Forelimb muscle (tissue), 1 donor: ENCODE results near the gene ABTB1. TPM values are rescaled to one million over a fixed set of nuclear protein-coding genes. Genes with fewer than 3 reads are reported as not detected.
"Not testable (repeated sequence)": the region's sequence is repeated elsewhere in the genome, so short reads cannot be mapped to it uniquely, and the experiment has no call there.

ENCODE experiments used
- DNase-seq: peaks from one replicate; pipeline ENCODE4 v3.0.0-alpha.2; 2013; ENCODE audit warnings: low read depth
- polyA plus RNA-seq: library from polyadenylated mRNA; unstranded; fragments of 120-200 nt; gene quantifications from one replicate; pipeline ENCODE4 v1.2.1, GENCODE V29; 2013; ENCODE audit not compliant: insufficient read length

Gene ABTB1
- polyA plus RNA-seq, 1 donor = 16.5 TPM

- DNase-seq = no peak
These were observed 29.4 kb downstream of the ABTB1 start for GRCh38 chr3:127702151-127702578.

GRCh38 chr3:127704840-127705239 is 32.1 kb downstream of the ABTB1 start:
- DNase-seq = not testable (repeated sequence)

GRCh38 chr3:127706312-127706711 is 33.6 kb downstream of the ABTB1 start:
- no peak for DNase-seq

- no peak for DNase-seq
These were observed 34.1 kb downstream of the ABTB1 start for GRCh38 chr3:127706785-127707351.

- DNase-seq = no peak
These were observed 35.2 kb downstream of the ABTB1 start for GRCh38 chr3:127707851-127708411.

GRCh38 chr3:127708837-127709236 is 36.1 kb downstream of the ABTB1 start:
- no peak for DNase-seq

- DNase-seq = no peak
These were observed 36.7 kb downstream of the ABTB1 start for GRCh38 chr3:127709320-127710060.

- DNase-seq = no peak
These were observed 37.6 kb downstream of the ABTB1 start for GRCh38 chr3:127710155-127710941.

GRCh38 chr3:127711021-127711695 is 38.4 kb downstream of the ABTB1 start:
- DNase-seq = no peak

DNA sequence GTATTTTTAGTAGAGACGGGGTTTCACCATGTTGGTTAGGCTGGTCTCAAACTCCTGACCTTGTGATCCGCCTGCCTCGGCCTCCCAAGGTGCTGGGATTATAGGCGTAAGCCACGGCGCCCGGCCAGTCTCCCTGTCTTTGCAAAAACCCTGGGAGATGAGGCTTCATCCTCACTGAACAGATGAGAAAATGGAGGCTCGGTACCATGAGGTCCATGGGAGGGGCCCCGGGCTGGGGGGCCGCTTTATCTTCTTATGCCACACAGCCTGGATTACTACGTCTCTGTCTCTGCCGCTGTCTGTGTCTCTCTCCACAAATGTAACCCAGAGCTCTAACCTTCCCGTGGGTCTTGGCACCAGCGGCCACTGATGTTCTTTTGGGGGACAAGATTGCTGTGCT is 39.1 kb downstream of the ABTB1 start:
- no peak for DNase-seq

DNA sequence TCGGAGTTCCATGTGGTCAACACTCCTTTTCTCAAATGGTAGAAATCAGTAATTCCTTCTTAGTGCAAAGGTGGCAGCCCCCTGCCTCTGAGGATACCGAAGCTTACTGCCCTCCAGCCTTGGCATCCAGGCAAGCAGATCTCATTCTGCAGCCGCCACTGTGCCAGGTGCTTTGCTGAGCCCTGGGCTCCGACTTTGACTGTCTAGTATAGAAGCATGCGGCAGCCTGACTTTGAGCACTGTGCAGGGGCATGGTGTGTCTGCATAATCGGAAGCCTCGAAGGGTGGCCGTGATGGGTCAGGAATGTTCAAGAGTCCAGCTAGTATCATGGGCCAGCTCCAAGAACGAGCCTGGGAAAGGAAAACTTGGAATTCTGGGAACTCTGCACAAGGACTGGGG is 39.7 kb downstream of the ABTB1 start:
- no peak for DNase-seq

- no peak for DNase-seq
These were observed 40.4 kb downstream of the ABTB1 start for GRCh38 chr3:127712881-127713771.

DNA sequence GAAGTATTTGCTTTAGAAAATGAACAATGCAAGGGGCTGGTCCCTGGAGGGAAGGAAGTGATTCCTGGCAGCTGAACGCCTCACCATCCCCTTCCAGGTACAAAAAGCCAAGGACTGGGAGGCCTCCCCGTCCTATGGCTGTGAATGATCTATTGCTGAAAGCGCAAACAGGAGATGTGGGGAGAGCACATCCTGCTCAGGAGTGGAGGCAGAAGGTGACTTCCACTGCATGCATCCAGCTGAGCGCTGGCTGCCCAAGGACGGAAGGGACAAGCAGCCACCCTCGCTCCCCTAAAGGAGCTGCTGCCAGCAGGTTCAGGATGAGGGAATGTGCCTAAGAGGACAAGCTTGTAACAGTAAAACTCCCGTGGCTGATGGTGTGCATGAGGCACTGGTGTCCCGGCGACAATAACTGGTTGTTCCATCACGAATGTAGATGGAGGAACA is 41.4 kb downstream of the ABTB1 start:
- DNase-seq = no peak

DNA sequence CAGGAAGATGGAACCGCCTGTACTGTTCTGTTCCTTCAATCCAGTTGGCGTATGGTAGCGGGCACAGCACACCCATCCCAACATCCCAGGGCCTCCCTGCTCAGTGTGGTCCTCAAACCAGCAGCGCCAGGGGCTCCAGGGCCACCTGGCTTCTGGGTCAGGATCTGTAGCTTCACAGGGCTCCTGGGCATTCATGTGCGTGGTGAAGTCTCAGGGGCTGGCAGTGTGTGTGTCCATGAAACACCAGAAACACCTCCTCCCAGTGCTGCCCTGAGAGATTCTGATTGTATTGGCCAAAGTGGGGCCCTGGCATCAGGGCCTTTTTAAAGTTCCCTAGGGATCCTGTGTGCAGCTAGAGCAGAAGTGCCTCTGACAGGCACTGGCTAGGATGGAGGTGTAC is 42.1 kb downstream of the ABTB1 start:
- DNase-seq = no peak

- no peak for DNase-seq
These were observed 42.8 kb downstream of the ABTB1 start for GRCh38 chr3:127715532-127715931.

DNA sequence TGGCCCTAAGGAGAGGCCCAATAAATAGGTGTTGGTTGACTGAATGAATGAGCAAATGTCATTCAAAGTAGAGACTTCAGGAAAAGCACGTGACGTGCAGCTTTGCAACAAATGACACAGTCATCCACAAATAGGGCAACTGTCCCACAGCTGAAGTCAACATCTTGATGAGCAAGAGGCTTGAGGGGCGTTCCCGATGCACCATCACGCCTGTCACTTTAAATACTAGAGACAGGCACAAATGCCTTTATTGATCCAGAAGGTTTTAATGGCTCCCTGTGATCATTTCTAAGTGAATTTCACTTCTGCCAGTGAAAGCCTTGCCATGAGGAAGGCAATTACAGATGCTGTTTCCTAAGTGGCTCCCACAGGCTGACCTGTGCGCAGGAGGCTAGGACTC is 43.6 kb downstream of the ABTB1 start:
- DNase-seq = no peak

DNA sequence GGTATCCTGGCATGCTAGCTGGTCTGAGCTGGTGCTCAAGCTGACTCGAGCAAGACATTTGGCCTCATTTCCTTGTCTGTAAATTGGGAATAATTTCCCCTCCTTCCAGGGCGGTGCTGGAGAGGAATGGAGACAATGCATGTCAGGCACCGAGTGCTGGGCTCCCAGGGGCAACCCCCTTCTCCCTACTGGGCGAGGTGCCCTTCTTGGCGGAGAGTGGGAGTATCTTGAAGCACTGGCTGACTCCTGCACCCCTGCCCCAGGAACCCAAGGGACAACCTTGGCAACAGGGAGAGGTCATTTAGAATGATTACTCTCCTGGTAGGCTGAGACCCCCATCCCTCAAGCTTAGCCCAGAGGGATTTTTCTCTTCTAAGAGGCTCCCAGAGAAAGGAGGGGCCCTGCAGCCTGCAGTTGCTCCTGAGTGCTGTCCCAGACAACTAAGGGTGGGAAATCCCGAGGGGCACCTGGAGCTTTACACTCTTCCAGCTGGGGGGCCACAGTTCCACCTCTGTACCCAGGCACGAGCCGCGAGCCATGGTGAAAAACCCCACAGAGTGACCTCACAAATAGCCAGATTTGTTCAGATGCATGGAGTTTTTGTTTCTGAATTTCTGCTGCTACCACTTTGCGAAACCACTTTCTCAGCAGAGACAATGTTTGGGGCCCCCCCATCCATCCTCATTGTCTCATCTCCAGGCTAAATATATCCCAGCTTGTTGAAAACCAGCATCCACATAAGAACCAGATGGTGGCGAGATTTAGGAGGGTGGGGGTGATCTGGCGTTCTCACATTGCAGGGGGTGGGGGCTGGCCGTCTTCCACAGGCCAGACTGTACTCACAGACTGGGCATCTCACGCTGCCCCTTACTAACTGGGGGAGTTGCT is 44.8 kb downstream of the ABTB1 start:
- no peak for DNase-seq

- no peak for DNase-seq
These were observed 45.6 kb downstream of the ABTB1 start for GRCh38 chr3:127718245-127718915.

DNA sequence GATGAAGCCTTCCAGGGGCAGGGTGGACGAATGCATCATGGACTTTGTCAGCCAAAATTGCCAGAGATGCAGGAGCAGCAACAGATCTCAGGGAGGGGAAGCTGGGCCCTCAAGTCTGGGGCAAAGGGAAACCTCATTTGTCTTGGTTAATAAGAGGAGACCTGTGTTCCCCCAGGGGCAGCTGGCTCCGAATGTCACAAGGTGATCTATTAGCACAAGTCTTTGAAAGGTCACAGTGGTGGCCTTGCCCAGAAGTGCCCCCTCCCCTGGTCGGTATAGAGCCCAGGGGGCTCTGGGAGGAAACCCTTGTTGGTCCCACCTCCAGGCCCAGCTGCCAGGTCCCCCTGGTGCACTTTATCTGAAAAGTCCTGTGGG is 46.2 kb downstream of the ABTB1 start:
- DNase-seq = no peak
